Measurements from ENCODE around the gene SUN5. TPM values are rescaled to one million over a fixed set of nuclear protein-coding genes. Genes with fewer than 3 reads are reported as not detected.

SUN5 gene
- total and polyA plus RNA-seq, 3 donors from 2014 or later, result 19.0 to 59.7 (median 29.1) TPM

- H3K9me3 ChIP-seq, result no peaks in the 10 kb centered on the region
- no peak for DNase-seq
- TF ChIP-seq CTCF (IDR thresholded peaks at IDR 0.05) (no peak), POLR2A (IDR thresholded peaks at IDR 0.05) (no peak)
- H3K27ac ChIP-seq, result no peak overlapping the region
- H3K4me1 ChIP-seq, result no peaks in the 10 kb centered on the region
- no peak overlapping the region for H3K4me3 ChIP-seq
- H3K36me3 ChIP-seq (ENCODE audit: low read depth, missing control alignments), result no peaks in the 10 kb centered on the region
- WGBS, 2 donors, result 86 to 100% methylated on average over 2 to 7 of the region's 7 CpGs
- no peaks in the 10 kb centered on the region for H3K27me3 ChIP-seq
- intact Hi-C loops (cut with DNase I; ENCODE audit: low total_unique reads), result no loop called here
Observed at GRCh38 chr20:33016581-33017109, 12.4 kb upstream of the SUN5 start.

GRCh38 chr20:33015700-33016580 is 11.7 kb upstream of the SUN5 start:
- 76 to 80% methylated on average over 14 to 15 of the region's 15 CpGs for WGBS, 2 donors
- Histone ChIP-seq H3K27me3 (no peaks in the 10 kb centered on the region), H3K9me3 (no peaks in the 10 kb centered on the region), H3K4me3 (no peak overlapping the region), H3K27ac (no peak overlapping the region), H3K36me3 (ENCODE audit: low read depth, missing control alignments) (no peaks in the 10 kb centered on the region), H3K4me1 (no peaks in the 10 kb centered on the region)
- no peak for DNase-seq
- intact Hi-C loops (cut with DNase I; ENCODE audit: low total_unique reads), result no loop called here
- TF ChIP-seq POLR2A (IDR thresholded peaks at IDR 0.05) (no peak), CTCF (IDR thresholded peaks at IDR 0.05) (no peak)

- TF ChIP-seq POLR2A (IDR thresholded peaks at IDR 0.05), result no peak
- TF ChIP-seq CTCF (IDR thresholded peaks at IDR 0.05), result no peak
- Histone ChIP-seq H3K4me3 (no peak overlapping the region), H3K9me3 (no peaks in the 10 kb centered on the region), H3K27me3 (no peaks in the 10 kb centered on the region), H3K27ac (no peak overlapping the region), H3K36me3 (ENCODE audit: low read depth, missing control alignments) (no peaks in the 10 kb centered on the region), H3K4me1 (no peaks in the 10 kb centered on the region)
- intact Hi-C loops (cut with DNase I; ENCODE audit: low total_unique reads), result no loop called here
- WGBS, 2 donors, result 54 to 78% methylated on average over 7 to 10 of the region's 10 CpGs
- DNase-seq, result no peak
Observed at GRCh38 chr20:33015114-33015484, 10.9 kb upstream of the SUN5 start.

GRCh38 chr20:33014336-33015113 is 10.3 kb upstream of the SUN5 start:
- no peaks in the 10 kb centered on the region for H3K4me1 ChIP-seq
- no peaks in the 10 kb centered on the region for H3K27me3 ChIP-seq
- no peak for DNase-seq
- H3K36me3 ChIP-seq (ENCODE audit: low read depth, missing control alignments), result no peaks in the 10 kb centered on the region
- 80 to 82% methylated on average over 16 of the region's 16 CpGs for WGBS, 2 donors
- H3K9me3 ChIP-seq, result no peaks in the 10 kb centered on the region
- intact Hi-C loops (cut with DNase I; ENCODE audit: low total_unique reads), result no loop called here
- TF ChIP-seq CTCF (IDR thresholded peaks at IDR 0.05) (no peak), POLR2A (IDR thresholded peaks at IDR 0.05) (no peak)
- no peak overlapping the region for H3K27ac ChIP-seq
- H3K4me3 ChIP-seq, result no peak overlapping the region

Data from testis (tissue), 3 donors.